PC-9 (cell line): ENCODE results near the gene SLC26A4. TPM values are rescaled to one million over a fixed set of nuclear protein-coding genes. Genes with fewer than 3 reads are reported as not detected.

Source experiments
- BruUV-seq: library from RNA; stranded (reverse); fragments of 400-500 nt; replicated peaks from 2 replicates; lab custom pipeline; 2021; lab: Mats Ljungman, UMichigan
- CTCF ChIA-PET: fragments of 300-600 bp; sonication (Branson Sonifier 250); formaldehyde crosslinking; loops from one replicate; lab custom pipeline; 2022; ENCODE audit warnings: antibody characterized with exemption; lab: Charles Lee
- POLR2A ChIA-PET: fragments of 300-600 bp; sonication (Branson Sonifier 250); formaldehyde crosslinking; loops from one replicate; lab custom pipeline; 2022; ENCODE audit warnings: antibody characterized with exemption; ENCODE audit not compliant: unreplicated experiment; lab: Charles Lee
- DNase-seq, 2 experiments: peaks; one replicate each; pipeline versions ENCODE4 v3.0.0 to v3.0.0-alpha.2; 2015 to 2022; ENCODE audit warnings: mixed read lengths in 1 of 2
- H2AFZ ChIP-seq: fragments of 200-600 bp; sonication (generic); 2 replicates; pipeline ENCODE4 v1.8.1; 2017; ENCODE audit warnings: antibody characterized with exemption
- H3F3A ChIP-seq: fragments of 200-600 bp; sonication (generic); 2 replicates; pipeline ENCODE4 v1.8.1; 2017; ENCODE audit warnings: antibody characterized with exemption, mild to moderate bottlenecking, low read depth; ENCODE audit not compliant: insufficient read depth
- H3K27ac ChIP-seq: fragments of 200-600 bp; sonication (generic); 2 replicates; pipeline ENCODE4 v1.6.1; 2016; ENCODE audit warnings: mixed run types
- H3K27me3 ChIP-seq: fragments of 200-600 bp; sonication (generic); 2 replicates; pipeline ENCODE4 v1.6.1; 2016; ENCODE audit warnings: low read depth, mixed run types; ENCODE audit not compliant: insufficient read depth
- H3K36me3 ChIP-seq: fragments of 200-600 bp; sonication (generic); 2 replicates; pipeline ENCODE4 v1.6.1; 2016; ENCODE audit warnings: low read depth, mixed run types
- H3K4me1 ChIP-seq: fragments of 200-600 bp; sonication (generic); replicated peaks from 2 replicates; pipeline ENCODE4 v1.6.1; 2016; ENCODE audit warnings: mixed run types; ENCODE audit not compliant: insufficient read depth
- H3K4me2 ChIP-seq: fragments of 200-600 bp; sonication (generic); 2 replicates; pipeline ENCODE4 v1.6.1; 2017; ENCODE audit warnings: mixed run types
- H3K4me3 ChIP-seq: fragments of 200-600 bp; sonication (generic); 2 replicates; pipeline ENCODE4 v1.6.1; 2016; ENCODE audit warnings: mixed run types
- H3K79me2 ChIP-seq: fragments of 200-600 bp; sonication (generic); 2 replicates; pipeline ENCODE4 v1.6.1; 2017; ENCODE audit warnings: low read depth, mixed run types
- H3K9me2 ChIP-seq: fragments of 200-600 bp; sonication (generic); 2 replicates; pipeline ENCODE4 v1.8.1; 2017; ENCODE audit warnings: mild to moderate bottlenecking; ENCODE audit not compliant: insufficient read depth
- H3K9me3 ChIP-seq: fragments of 200-600 bp; sonication (generic); 2 replicates; pipeline ENCODE4 v1.8.1; 2016; ENCODE audit warnings: low read depth; ENCODE audit not compliant: insufficient read depth
- H4K20me1 ChIP-seq: fragments of 200-600 bp; sonication (generic); 2 replicates; pipeline ENCODE4 v1.8.1; 2017; ENCODE audit not compliant: insufficient read depth
- CTCF ChIP-seq: fragments of 200-600 bp; sonication (generic); conservative IDR thresholded peaks from 2 replicates; pipeline ENCODE4 v1.6.1; 2017; ENCODE audit warnings: mixed run types, antibody characterized with exemption, mild to moderate bottlenecking, moderate library complexity
- EZH2 ChIP-seq: fragments of 200-600 bp; sonication (generic); IDR thresholded peaks from 2 replicates; pipeline ENCODE4 v1.8.0; 2017; ENCODE audit warnings: antibody characterized with exemption, low read depth
- intact Hi-C: fragments of 100-400 bp; cut with micrococcal nuclease; formaldehyde crosslinking; loops from one replicate; pipeline ENCODE4 v1.10.0; 2022; ENCODE audit not compliant: unreplicated experiment
- total RNA-seq: library from RNA; stranded (reverse); gene quantifications from 2 replicates; pipeline ENCODE4 v1.2.3, GENCODE V29; 2021

Gene SLC26A4
- total RNA-seq, 1 experiment from 2014 or later = 1.7 TPM

- TF ChIP-seq CTCF (no peak), EZH2 (no peak)
- ChIA-PET POLR2A (no interaction called here), CTCF (no interaction called here)
- no peaks in the 10 kb centered on the region for H3K36me3 ChIP-seq
- H3K4me1 ChIP-seq = peaks cover 4% of the 10 kb centered on the region; the same call in 1 of the 2 replicates
- no TSS peak for BruUV-seq
- H3F3A ChIP-seq = no peaks in the 10 kb centered on the region
- H3K4me3 ChIP-seq = no peak overlapping the region
- H3K4me2 ChIP-seq = no peak overlapping the region
- no peak overlapping the region for H2AFZ ChIP-seq
- H3K27ac ChIP-seq = no peak overlapping the region
- DNase-seq = no peak
- intact Hi-C loops = loop anchor here (5.0 kb wide), 2 partner anchors 81 to 101 kb away; partner anchors contain the start of genes BCAP29, COG5 and DUS4L
- no peaks in the 10 kb centered on the region for H3K9me3 ChIP-seq
- H3K9me2 ChIP-seq = no peaks in the 10 kb centered on the region; the same call in 1 of the 2 replicates
- H3K79me2 ChIP-seq = no peaks in the 10 kb centered on the region
- H3K27me3 ChIP-seq = no peaks in the 10 kb centered on the region
- H4K20me1 ChIP-seq = no peaks in the 10 kb centered on the region; the same call in 1 of the 2 replicates
Observed at GRCh38 chr7:107663196-107663595, 2.6 kb downstream of the SLC26A4 start.

GRCh38 chr7:107666790-107667189, 6.2 kb downstream of the SLC26A4 start:
- H3K27me3 ChIP-seq = no peaks in the 10 kb centered on the region
- DNase-seq = no peak

GRCh38 chr7:107667341-107667740, 6.7 kb downstream of the SLC26A4 start:
- TF ChIP-seq CTCF = no peak
- no peak for TF ChIP-seq EZH2
- Histone ChIP-seq H3K4me3 (no peak overlapping the region), H2AFZ (no peak overlapping the region), H3K9me2 (no peaks in the 10 kb centered on the region; the same call in 1 of the 2 replicates), H3F3A (no peaks in the 10 kb centered on the region), H3K4me2 (no peak overlapping the region), H3K4me1 (no peaks in the 10 kb centered on the region), H3K27me3 (no peaks in the 10 kb centered on the region), H3K9me3 (no peaks in the 10 kb centered on the region), H3K79me2 (no peaks in the 10 kb centered on the region), H4K20me1 (no peaks in the 10 kb centered on the region; the same call in 1 of the 2 replicates), H3K36me3 (no peaks in the 10 kb centered on the region), H3K27ac (no peak overlapping the region)
- no peak for DNase-seq
- ChIA-PET POLR2A (no interaction called here), CTCF (no interaction called here)
- intact Hi-C loops = no loop called here
- BruUV-seq = no TSS peak

More at GRCh38 chr7:107666790-107667189, 6.2 kb downstream of the SLC26A4 start:
- H3K4me3 ChIP-seq = no peak overlapping the region
- no peaks in the 10 kb centered on the region for H3K36me3 ChIP-seq
- no peak overlapping the region for H2AFZ ChIP-seq
- ChIA-PET CTCF (interaction anchor here (0.5 kb wide), 1 partner anchor 208 kb away, joined by 4 read pairs; no protein-coding TSS in a partner anchor), POLR2A (no interaction called here)
- no peaks in the 10 kb centered on the region; the same call in 1 of the 2 replicates for H4K20me1 ChIP-seq
- TF ChIP-seq EZH2 = no peak
- TF ChIP-seq CTCF = no peak
- no peaks in the 10 kb centered on the region for H3F3A ChIP-seq
- no peaks in the 10 kb centered on the region for H3K9me3 ChIP-seq
- no peak overlapping the region for H3K4me2 ChIP-seq
- no peaks in the 10 kb centered on the region for H3K4me1 ChIP-seq
- no peaks in the 10 kb centered on the region for H3K79me2 ChIP-seq
- H3K9me2 ChIP-seq = no peaks in the 10 kb centered on the region; the same call in 1 of the 2 replicates
- intact Hi-C loops = no loop called here
- no TSS peak for BruUV-seq
- no peak overlapping the region for H3K27ac ChIP-seq
